GM12891 (cell line): ENCODE results near the gene ZNF543.

Experiments
- DNase-seq: peaks from one replicate; pipeline ENCODE4 v3.0.0; 2011; ENCODE audit warnings: low spot score; ENCODE audit not compliant: insufficient read length
- FAIRE-seq: peaks from 2 replicates; lab custom pipeline; 2011; peaks lifted over from hg19 to GRCh38; lab: Jason Lieb, UNC
- PAX5 ChIP-seq: IDR thresholded peaks from 2 replicates; pipeline ENCODE4 v1.6.1; 2011; ENCODE audit warnings: low read length, moderate library complexity, mild to moderate bottlenecking; ENCODE audit not compliant: insufficient read depth, severe bottlenecking
- POLR2A ChIP-seq: IDR thresholded peaks from 2 replicates; pipeline ENCODE4 v1.6.1; 2011; ENCODE audit warnings: low read depth, low read length, control low read depth
- POLR2AphosphoS5 ChIP-seq: IDR thresholded peaks from 2 replicates; pipeline ENCODE4 v1.6.1; 2011; ENCODE audit warnings: low read depth, low read length, control low read depth
- POU2F2 ChIP-seq: IDR thresholded peaks from 2 replicates; pipeline ENCODE4 v1.6.1; 2011; ENCODE audit warnings: low read depth, mild to moderate bottlenecking, control low read depth, low read length, moderate library complexity
- SPI1 ChIP-seq: IDR thresholded peaks from 2 replicates; pipeline ENCODE4 v1.6.1; 2011; ENCODE audit warnings: low read depth, low read length, control low read depth
- TAF1 ChIP-seq: IDR thresholded peaks from 2 replicates; pipeline ENCODE4 v1.6.1; 2011; ENCODE audit warnings: low read depth, low read length, control low read depth

Gene ZNF543

DNA sequence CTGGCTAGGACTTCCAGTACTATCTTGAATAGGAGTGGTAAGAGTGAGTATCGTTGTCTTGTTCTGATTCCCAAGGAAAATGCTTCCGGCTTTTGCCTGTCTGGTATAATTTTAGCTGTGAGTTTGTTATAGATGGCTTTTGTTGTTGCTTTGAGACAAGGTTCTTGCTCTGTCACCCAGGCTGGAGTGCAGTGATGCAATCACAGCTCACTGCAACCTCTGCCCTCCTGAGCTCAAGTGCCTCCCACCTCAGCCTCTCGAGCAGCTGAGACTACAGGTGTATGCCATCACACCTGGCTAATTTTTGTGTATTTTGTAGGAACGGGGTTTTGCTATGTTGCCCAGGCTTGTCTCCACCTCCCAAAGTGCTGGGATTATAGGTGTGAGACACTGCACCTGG lies 6.1 kb upstream of the ZNF543 start:
- FAIRE-seq (no peak), DNase-seq (no peak)
- TF ChIP-seq POLR2A (no peak), SPI1 (no peak), PAX5 (no peak), POLR2AphosphoS5 (no peak), TAF1 (no peak)

DNA sequence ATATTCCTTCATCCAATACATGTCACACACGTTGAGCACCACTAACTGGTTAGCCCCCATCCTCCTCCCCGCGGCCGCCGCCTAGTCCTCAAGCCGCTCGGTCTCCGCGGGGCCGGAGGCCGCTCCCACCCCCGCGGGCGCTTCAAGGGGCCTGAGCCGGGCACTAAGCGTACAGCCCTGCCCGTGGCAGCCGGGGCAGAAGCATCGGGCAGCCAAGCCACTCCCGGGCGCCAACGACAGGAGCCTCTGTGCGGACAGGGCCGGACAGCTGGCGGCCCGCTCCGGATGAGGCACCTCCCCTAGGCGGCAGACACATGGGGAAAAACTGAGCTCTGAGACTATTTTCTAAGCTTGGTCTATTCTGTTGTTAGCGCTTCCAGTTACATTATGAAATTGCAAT lies 2.8 kb upstream of the ZNF543 start:
- no peak for DNase-seq
- no peak for TF ChIP-seq TAF1
- no peak for TF ChIP-seq POLR2AphosphoS5
- no peak for TF ChIP-seq POLR2A
- TF ChIP-seq PAX5 = no peak
- TF ChIP-seq POU2F2 = no peak
- TF ChIP-seq SPI1 = no peak
- no peak for FAIRE-seq

DNA sequence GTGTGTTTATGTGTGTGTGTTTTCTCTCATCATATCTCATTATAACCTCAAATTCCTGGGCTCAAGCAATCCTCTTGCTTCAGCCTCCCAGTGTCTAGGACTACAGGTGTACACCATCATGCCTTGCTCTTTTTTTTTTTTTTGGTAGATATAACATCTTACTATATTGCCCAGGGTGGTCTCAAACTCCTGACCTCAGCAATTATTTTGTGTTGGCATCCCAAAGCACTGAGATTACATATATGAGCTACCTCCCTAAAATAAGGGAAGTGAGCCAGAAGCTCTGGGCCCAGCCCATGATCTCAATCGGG lies 448 bp upstream of the ZNF543 start:
- DNase-seq (no peak), FAIRE-seq (no peak)
- TF ChIP-seq POLR2A (no peak), POU2F2 (no peak), TAF1 (no peak), PAX5 (no peak), POLR2AphosphoS5 (no peak), SPI1 (no peak)

DNA sequence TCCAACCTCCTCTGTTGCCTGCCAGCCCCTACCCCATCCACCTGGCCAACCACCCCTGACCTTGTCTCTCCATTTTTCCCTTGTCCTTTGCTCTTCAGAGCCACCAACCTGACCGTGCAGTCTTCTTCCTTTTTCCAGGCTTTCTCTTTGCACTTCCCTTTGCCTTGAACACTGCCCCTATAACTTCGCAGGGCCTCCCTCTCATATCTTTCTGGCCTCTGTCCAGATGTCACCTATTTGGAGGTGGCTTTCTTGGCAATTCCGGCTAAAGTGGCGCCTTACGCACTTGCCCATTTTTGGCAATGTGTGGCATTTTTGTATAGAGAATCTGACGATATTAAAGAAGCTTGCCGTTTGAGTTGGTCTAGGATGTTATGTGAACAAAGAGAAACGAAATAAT lies 844 bp downstream of the ZNF543 start:
- FAIRE-seq (no peak), DNase-seq (no peak)
- no peak for TF ChIP-seq POLR2AphosphoS5
- no peak for TF ChIP-seq SPI1
- no peak for TF ChIP-seq TAF1
- TF ChIP-seq PAX5 = no peak
- no peak for TF ChIP-seq POU2F2
- TF ChIP-seq POLR2A = no peak

DNA sequence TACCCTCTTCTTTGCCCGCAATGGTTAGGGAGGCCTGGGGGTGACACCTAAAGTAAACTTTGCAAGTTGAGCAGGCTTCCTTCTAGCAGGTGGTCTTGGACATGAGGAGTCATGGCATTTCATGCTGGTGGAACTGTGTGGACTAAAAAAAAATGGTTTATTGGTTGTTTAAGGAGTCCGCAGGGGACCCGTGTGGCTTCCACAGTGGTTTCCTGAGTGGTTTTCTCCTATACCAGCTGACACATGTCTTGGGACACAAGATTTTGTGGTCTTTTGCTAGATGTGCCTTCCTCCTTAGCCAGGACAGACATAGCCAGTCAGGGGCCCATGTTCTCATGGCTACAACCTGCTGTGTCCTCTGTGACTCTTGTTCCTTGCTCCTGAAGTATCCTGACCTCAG lies 1.5 kb downstream of the ZNF543 start:
- FAIRE-seq (no peak), DNase-seq (no peak)
- TF ChIP-seq PAX5 (no peak), POLR2AphosphoS5 (0 out of 2 replicates have a peak, but pooled peaks have one; percentile 6), POU2F2 (no peak), TAF1 (no peak), SPI1 (no peak), POLR2A (no peak)

DNA sequence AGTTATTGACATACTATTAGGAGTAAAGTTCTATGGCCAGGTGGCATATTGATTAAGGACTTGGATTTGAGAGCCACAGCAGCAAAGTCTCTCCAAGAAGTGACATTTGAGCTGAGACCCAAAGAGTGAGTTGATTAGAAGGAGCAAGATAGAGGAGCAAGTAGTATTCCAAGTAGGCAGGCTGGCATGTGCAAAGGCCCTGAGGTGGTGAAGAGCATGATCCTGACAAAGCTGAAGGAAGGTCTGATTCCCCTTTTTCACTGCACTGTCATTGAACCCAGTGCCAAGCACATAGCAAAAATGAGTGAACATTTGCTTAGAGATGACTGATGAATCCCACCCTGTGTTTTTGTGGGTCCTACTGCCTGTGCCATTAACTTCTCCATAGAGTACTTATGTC lies 4.7 kb downstream of the ZNF543 start:
- FAIRE-seq (no peak), DNase-seq (no peak)
- no peak for TF ChIP-seq SPI1
- no peak for TF ChIP-seq POLR2A
- TF ChIP-seq PAX5 = no peak
- no peak for TF ChIP-seq POU2F2
- no peak for TF ChIP-seq TAF1

DNA sequence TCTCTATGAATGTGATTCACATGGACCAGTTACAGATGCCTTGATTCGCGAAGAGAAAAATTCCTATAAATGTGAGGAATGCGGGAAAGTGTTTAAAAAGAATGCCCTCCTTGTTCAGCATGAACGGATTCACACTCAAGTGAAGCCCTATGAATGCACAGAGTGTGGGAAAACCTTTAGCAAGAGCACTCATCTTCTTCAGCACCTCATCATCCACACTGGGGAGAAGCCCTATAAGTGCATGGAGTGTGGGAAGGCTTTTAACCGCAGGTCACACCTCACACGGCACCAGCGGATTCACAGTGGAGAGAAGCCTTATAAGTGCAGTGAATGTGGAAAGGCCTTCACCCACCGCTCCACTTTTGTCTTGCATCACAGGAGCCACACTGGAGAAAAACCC lies 7.7 kb downstream of the ZNF543 start:
- DNase-seq (no peak), FAIRE-seq (no peak)
- TF ChIP-seq SPI1 (no peak), TAF1 (no peak), POU2F2 (no peak), PAX5 (no peak), POLR2A (no peak), POLR2AphosphoS5 (no peak)

DNA sequence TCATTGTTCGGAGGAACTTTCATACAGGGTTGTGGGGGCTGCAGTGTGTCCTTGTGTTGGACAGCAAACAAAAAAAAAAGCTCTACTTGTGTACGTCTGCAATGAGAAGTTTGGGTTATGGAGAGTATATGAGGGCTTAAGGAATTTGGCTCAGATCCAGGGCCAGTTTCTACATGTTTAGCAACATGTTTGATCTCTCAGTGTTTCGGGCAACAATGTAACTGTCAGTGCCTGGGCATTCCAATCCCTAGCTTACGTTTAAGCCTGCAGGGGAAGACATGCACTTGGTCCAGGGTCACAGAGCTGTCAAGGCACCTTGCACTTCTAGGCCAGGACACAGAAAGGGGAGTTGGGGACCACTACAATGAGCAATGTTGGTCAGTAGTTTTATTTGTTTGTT lies 13.9 kb downstream of the ZNF543 start:
- FAIRE-seq = no peak
- DNase-seq = no peak
- TF ChIP-seq TAF1 = no peak
- TF ChIP-seq POU2F2 = no peak
- no peak for TF ChIP-seq SPI1
- TF ChIP-seq POLR2A = no peak
- TF ChIP-seq POLR2AphosphoS5 = no peak
- TF ChIP-seq PAX5 = no peak

DNA sequence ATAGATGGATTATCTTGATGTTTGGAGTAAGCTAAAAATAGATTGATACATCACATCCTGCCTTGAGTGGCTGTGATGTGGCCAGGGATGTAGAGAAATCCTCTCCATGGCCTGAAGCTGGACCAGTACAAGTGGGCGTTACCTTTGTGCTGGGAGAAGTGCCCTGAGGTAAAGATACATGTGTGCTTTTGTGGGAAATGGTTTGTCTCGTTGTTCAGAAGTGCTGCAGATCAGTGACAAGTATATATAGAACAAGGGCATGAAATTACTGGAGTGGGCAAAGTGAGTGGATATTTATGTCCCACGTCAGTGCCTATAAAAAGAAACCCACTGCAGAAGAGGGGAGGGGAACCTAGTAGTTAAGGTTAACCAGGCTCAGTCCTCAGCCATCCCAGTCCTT lies 18.6 kb downstream of the ZNF543 start:
- FAIRE-seq (no peak), DNase-seq (no peak)
- TF ChIP-seq SPI1 (no peak), TAF1 (no peak), POLR2AphosphoS5 (no peak), POLR2A (no peak), POU2F2 (no peak), PAX5 (no peak)

DNA sequence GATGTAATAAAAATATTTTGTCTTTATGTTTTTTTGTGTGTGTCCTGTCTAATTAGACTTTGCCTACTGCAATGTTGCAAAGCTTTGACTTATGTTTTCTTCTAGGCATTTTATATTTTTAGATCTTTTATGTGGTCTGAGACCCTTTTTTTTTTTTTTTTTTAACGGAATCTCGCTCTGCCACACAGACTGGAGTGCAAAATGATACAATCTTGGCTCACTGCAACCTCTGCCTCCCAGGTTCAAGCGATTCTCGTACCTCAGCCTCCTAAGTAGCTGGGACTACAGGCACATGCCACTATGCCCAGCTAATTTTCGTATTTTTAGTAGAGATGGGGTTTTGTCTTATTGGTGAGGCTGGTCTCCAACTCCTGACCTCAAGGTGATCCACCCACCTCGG lies 22.3 kb downstream of the ZNF543 start:
- DNase-seq = no peak
- FAIRE-seq = no peak
- TF ChIP-seq PAX5 (no peak), SPI1 (no peak), POLR2A (no peak), TAF1 (no peak), POLR2AphosphoS5 (no peak), POU2F2 (no peak)
